ENCODE data around the gene INVS.
"Not testable (repeated sequence)": the region's sequence is repeated elsewhere in the genome, so short reads cannot be mapped to it uniquely, and the experiment has no call there.

- TF ChIP-seq CTCF (IDR thresholded peaks at IDR 0.05; ENCODE audit: extremely low read depth in 1 of 2, insufficient read depth in 1 of 2, low read depth in 1 of 2, low read length in 2 of 2); GATA2 (IDR thresholded peaks at IDR 0.05; ENCODE audit: insufficient read depth, insufficient read length, low read depth, low read length); POLR2A (IDR thresholded peaks at IDR 0.05; ENCODE audit: low read depth, low read length): not testable (repeated sequence)
These were observed 137.9 kb downstream of the INVS start for GRCh38 chr9:100236986-100237385.
